ENCODE measurements around the gene ACOXL. TPM values are rescaled to one million over a fixed set of nuclear protein-coding genes. Genes with fewer than 3 reads are reported as not detected.

The ACOXL gene
- total and polyA plus RNA-seq, 2 donors (not counting 3 experiments of a cell fraction or from before 2014, with no cell fraction given): not detected

GRCh38 chr2:110990440-110990839 lies 258.1 kb downstream of the ACOXL start:
- Histone ChIP-seq H3K9ac (replicated peaks; ENCODE audit: extremely low read depth, insufficient read depth, low read length) (no peak overlapping the region), H3K4me2 (ENCODE audit: insufficient read depth, low read length) (no peak overlapping the region), H3K36me3 (ENCODE audit: control insufficient read depth in 2 of 2, extremely low read depth in 1 of 2, insufficient read depth in 2 of 2, low read length in 2 of 2) (no peaks in the 10 kb centered on the region), H3K9me1 (replicated peaks; ENCODE audit: control insufficient read depth, extremely low read depth, insufficient read depth, low read length) (no peaks in the 10 kb centered on the region), H4K20me1 (replicated peaks; ENCODE audit: control insufficient read depth, extremely low read depth, insufficient read depth, low read length) (no peaks in the 10 kb centered on the region), H2AFZ (ENCODE audit: low read depth, low read length) (no peak overlapping the region), H3K4me3 (replicated peaks in 1 of 3; ENCODE audit: insufficient read depth in 1 of 3, low read depth in 1 of 3, low read length in 3 of 3) (no peak overlapping the region), H3K79me2 (ENCODE audit: control insufficient read depth, insufficient read depth, low read length) (no peaks in the 10 kb centered on the region), H3K9me3 (replicated peaks; ENCODE audit: control insufficient read depth, insufficient read depth, low read length) (no peaks in the 10 kb centered on the region), H3K4me1 (ENCODE audit: control insufficient read depth, extremely low read depth, insufficient read depth, low read length) (no peaks in the 10 kb centered on the region), H3K27me3 (ENCODE audit: control insufficient read depth in 2 of 2, insufficient read depth in 2 of 2, low read length in 2 of 2) (peaks cover 18 to 41% of the 10 kb centered on the region in 2 experiments), H3K27ac (ENCODE audit: insufficient read depth, low read depth, low read length) (no peak overlapping the region)
- BruUV-seq (replicated peaks): no TSS peak
- ChIA-PET CTCF (no interaction called here), POLR2A (no interaction called here)
- FAIRE-seq (no peak), DNase-seq (ENCODE audit: low read depth, low spot score) (no peak)
- dilution Hi-C loops (cut with MboI; ENCODE audit: extremely low pct_ligation_motif_present, low sequenced_read_pairs): no loop called here
- TF ChIP-seq MYC (IDR thresholded peaks at IDR 0.05; ENCODE audit: low read depth, low read length) (no peak), MAX (IDR thresholded peaks at IDR 0.05; ENCODE audit: insufficient read depth, insufficient read length) (no peak), JUN (IDR thresholded peaks at IDR 0.05; ENCODE audit: borderline replicate concordance, insufficient read depth, insufficient read length, low read depth) (no peak), GATA2 (IDR thresholded peaks at IDR 0.05; ENCODE audit: insufficient read depth, insufficient read length, low read depth, low read length) (no peak), POLR2A (IDR thresholded peaks at IDR 0.05; ENCODE audit: low read depth, low read length) (no peak), FOS (IDR thresholded peaks at IDR 0.05; ENCODE audit: borderline replicate concordance, insufficient read depth, low read length) (no peak), EZH2 (IDR thresholded peaks at IDR 0.05; ENCODE audit: borderline replicate concordance, low read depth, low read length, severe bottlenecking) (no peak)
- intact Hi-C loops (cut with micrococcal nuclease): no loop called here

GRCh38 chr2:110991911-110992310 lies 259.5 kb downstream of the ACOXL start:
- TF ChIP-seq JUN (IDR thresholded peaks at IDR 0.05; ENCODE audit: borderline replicate concordance, insufficient read depth, insufficient read length, low read depth) (no peak), GATA2 (IDR thresholded peaks at IDR 0.05; ENCODE audit: insufficient read depth, insufficient read length, low read depth, low read length) (no peak), MYC (IDR thresholded peaks at IDR 0.05; ENCODE audit: low read depth, low read length) (no peak), POLR2AphosphoS5 (IDR thresholded peaks at IDR 0.05; ENCODE audit: insufficient read depth, low read depth, low read length) (no peak), EZH2 (IDR thresholded peaks at IDR 0.05; ENCODE audit: borderline replicate concordance, low read depth, low read length, severe bottlenecking) (no peak), FOS (IDR thresholded peaks at IDR 0.05; ENCODE audit: borderline replicate concordance, insufficient read depth, low read length) (no peak), MAX (IDR thresholded peaks at IDR 0.05; ENCODE audit: insufficient read depth, insufficient read length) (no peak), POLR2A (IDR thresholded peaks at IDR 0.05; ENCODE audit: low read depth, low read length) (no peak), CTCF (IDR thresholded peaks at IDR 0.05; ENCODE audit: extremely low read depth in 1 of 2, insufficient read depth in 1 of 2, low read depth in 1 of 2, low read length in 2 of 2) (no peak)
- no peaks in the 10 kb centered on the region for H4K20me1 ChIP-seq (replicated peaks; ENCODE audit: control insufficient read depth, extremely low read depth, insufficient read depth, low read length)
- no peak for FAIRE-seq

More at GRCh38 chr2:110991911-110992310, 259.5 kb downstream of the ACOXL start:
- H3K36me3 ChIP-seq (ENCODE audit: control insufficient read depth in 2 of 2, extremely low read depth in 1 of 2, insufficient read depth in 2 of 2, low read length in 2 of 2): no peaks in the 10 kb centered on the region
- no peak overlapping the region for H2AFZ ChIP-seq (ENCODE audit: low read depth, low read length)
- intact Hi-C loops (cut with micrococcal nuclease): no loop called here
- H3K4me3 ChIP-seq (replicated peaks in 1 of 3; ENCODE audit: insufficient read depth in 1 of 3, low read depth in 1 of 3, low read length in 3 of 3): no peak overlapping the region
- POLR2A ChIA-PET: no interaction called here
- BruUV-seq (replicated peaks): no TSS peak
- no peak overlapping the region for H3K4me2 ChIP-seq (ENCODE audit: insufficient read depth, low read length)
- DNase-seq (ENCODE audit: low read depth, low spot score): no peak
- H3K4me1 ChIP-seq (ENCODE audit: control insufficient read depth, extremely low read depth, insufficient read depth, low read length): no peaks in the 10 kb centered on the region
- no peak overlapping the region for H3K27ac ChIP-seq (ENCODE audit: insufficient read depth, low read depth, low read length)
- H3K79me2 ChIP-seq (ENCODE audit: control insufficient read depth, insufficient read depth, low read length): no peaks in the 10 kb centered on the region
- peaks cover 19 to 35% of the 10 kb centered on the region in 2 experiments for H3K27me3 ChIP-seq (ENCODE audit: control insufficient read depth in 2 of 2, insufficient read depth in 2 of 2, low read length in 2 of 2)
- no peaks in the 10 kb centered on the region for H3K9me3 ChIP-seq (replicated peaks; ENCODE audit: control insufficient read depth, insufficient read depth, low read length)
- dilution Hi-C loops (cut with MboI; ENCODE audit: extremely low pct_ligation_motif_present, low sequenced_read_pairs): no loop called here
- H3K9ac ChIP-seq (replicated peaks; ENCODE audit: extremely low read depth, insufficient read depth, low read length): no peak overlapping the region
- H3K9me1 ChIP-seq (replicated peaks; ENCODE audit: control insufficient read depth, extremely low read depth, insufficient read depth, low read length): no peaks in the 10 kb centered on the region
- CTCF ChIA-PET: no interaction called here
